IPS-18a (cell line): Measurements from ENCODE around the gene MSI1.
"Not testable (repeated sequence)": the region's sequence is repeated elsewhere in the genome, so short reads cannot be mapped to it uniquely, and the experiment has no call there.

Source experiments
- H3K27ac ChIP-seq: one replicate; pipeline ENCODE4 v1.5.1; 2013; ENCODE audit warnings: low read length
- H3K27me3 ChIP-seq: one replicate; pipeline ENCODE4 v1.6.1; 2013; ENCODE audit warnings: mild to moderate bottlenecking, low read length; ENCODE audit not compliant: control insufficient read depth, insufficient read depth
- H3K36me3 ChIP-seq: one replicate; pipeline ENCODE4 v1.6.1; 2013; ENCODE audit warnings: low read depth, low read length; ENCODE audit not compliant: control insufficient read depth
- H3K4me1 ChIP-seq: one replicate; pipeline ENCODE4 v1.6.1; 2013; ENCODE audit warnings: low read depth, low read length; ENCODE audit not compliant: control insufficient read depth
- H3K4me3 ChIP-seq: one replicate; pipeline ENCODE4 v1.5.1; 2013; ENCODE audit warnings: low read length
- H3K9ac ChIP-seq: one replicate; pipeline ENCODE4 v1.6.1; 2013; ENCODE audit warnings: mild to moderate bottlenecking, low read length, moderate library complexity
- H3K9me3 ChIP-seq: one replicate; pipeline ENCODE4 v1.6.1; 2013; ENCODE audit warnings: low read depth, low read length; ENCODE audit not compliant: control insufficient read depth

Gene MSI1

GRCh38 chr12:120350576-120351350 is 18.2 kb downstream of the MSI1 start:
- H3K36me3 ChIP-seq: peaks cover 56% of the 10 kb centered on the region
- no peaks in the 10 kb centered on the region for H3K27me3 ChIP-seq
- no peak overlapping the region for H3K27ac ChIP-seq
- H3K4me1 ChIP-seq: no peaks in the 10 kb centered on the region
- H3K9me3 ChIP-seq: no peaks in the 10 kb centered on the region
- H3K9ac ChIP-seq: no peak overlapping the region
- H3K4me3 ChIP-seq: no peak overlapping the region

GRCh38 chr12:120347766-120348165 is 21.2 kb downstream of the MSI1 start:
- H3K27me3 ChIP-seq: no peaks in the 10 kb centered on the region
- H3K4me1 ChIP-seq: no peaks in the 10 kb centered on the region
- no peak overlapping the region for H3K27ac ChIP-seq
- H3K9me3 ChIP-seq: no peaks in the 10 kb centered on the region
- H3K36me3 ChIP-seq: peaks cover 56% of the 10 kb centered on the region
- H3K4me3 ChIP-seq: no peak overlapping the region
- no peak overlapping the region for H3K9ac ChIP-seq

- Histone ChIP-seq H3K9me3 (no peaks in the 10 kb centered on the region), H3K4me1 (no peaks in the 10 kb centered on the region), H3K27me3 (no peaks in the 10 kb centered on the region), H3K9ac (no peak overlapping the region), H3K36me3 (peaks cover 48% of the 10 kb centered on the region), H3K27ac (no peak overlapping the region), H3K4me3 (no peak overlapping the region)
Measured at GRCh38 chr12:120346681-120347080, 22.3 kb downstream of the MSI1 start.

GRCh38 chr12:120346031-120346430 is 22.9 kb downstream of the MSI1 start:
- H3K4me1 ChIP-seq: no peaks in the 10 kb centered on the region

GRCh38 chr12:120343692-120344091 is 25.3 kb downstream of the MSI1 start:
- peaks cover 35% of the 10 kb centered on the region for H3K36me3 ChIP-seq
- no peak overlapping the region for H3K27ac ChIP-seq
- no peaks in the 10 kb centered on the region for H3K9me3 ChIP-seq
- H3K4me1 ChIP-seq: no peaks in the 10 kb centered on the region
- H3K9ac ChIP-seq: no peak overlapping the region
- H3K4me3 ChIP-seq: no peak overlapping the region
- H3K27me3 ChIP-seq: no peaks in the 10 kb centered on the region

More at GRCh38 chr12:120346031-120346430, 22.9 kb downstream of the MSI1 start:
- H3K9ac ChIP-seq: no peak overlapping the region
- H3K36me3 ChIP-seq: peaks cover 43% of the 10 kb centered on the region
- H3K9me3 ChIP-seq: no peaks in the 10 kb centered on the region
- H3K27ac ChIP-seq: no peak overlapping the region
- H3K27me3 ChIP-seq: no peaks in the 10 kb centered on the region
- H3K4me3 ChIP-seq: no peak overlapping the region

GRCh38 chr12:120343039-120343537 is 25.9 kb downstream of the MSI1 start:
- Histone ChIP-seq H3K27me3 (no peaks in the 10 kb centered on the region), H3K4me1 (no peaks in the 10 kb centered on the region), H3K27ac (no peak overlapping the region), H3K36me3 (peaks cover 33% of the 10 kb centered on the region), H3K9me3 (no peaks in the 10 kb centered on the region), H3K9ac (no peak overlapping the region), H3K4me3 (no peak overlapping the region)

- no peak overlapping the region for H3K27ac ChIP-seq
- H3K9ac ChIP-seq: no peak overlapping the region
- no peaks in the 10 kb centered on the region for H3K27me3 ChIP-seq
- H3K4me1 ChIP-seq: no peaks in the 10 kb centered on the region
- no peak overlapping the region for H3K4me3 ChIP-seq
- no peaks in the 10 kb centered on the region for H3K9me3 ChIP-seq
- H3K36me3 ChIP-seq: peaks cover 26% of the 10 kb centered on the region
Measured at GRCh38 chr12:120342175-120343038, 26.6 kb downstream of the MSI1 start.

- no peak overlapping the region for H3K4me3 ChIP-seq
- no peak overlapping the region for H3K27ac ChIP-seq
- peaks cover 2% of the 10 kb centered on the region for H3K9me3 ChIP-seq
- H3K4me1 ChIP-seq: no peaks in the 10 kb centered on the region
- peaks cover 10% of the 10 kb centered on the region for H3K36me3 ChIP-seq
- H3K9ac ChIP-seq: no peak overlapping the region
- H3K27me3 ChIP-seq: no peaks in the 10 kb centered on the region
Measured at GRCh38 chr12:120339256-120339655, 29.7 kb downstream of the MSI1 start.

- H3K27ac ChIP-seq: no peak overlapping the region
Measured at GRCh38 chr12:120337730-120338129, 31.2 kb downstream of the MSI1 start.

GRCh38 chr12:120336392-120336791 is 32.6 kb downstream of the MSI1 start:
- H3K4me1 ChIP-seq, H3K27me3 ChIP-seq: not testable (repeated sequence)

More at GRCh38 chr12:120337730-120338129, 31.2 kb downstream of the MSI1 start:
- Histone ChIP-seq H3K9ac (no peak overlapping the region), H3K36me3 (no peaks in the 10 kb centered on the region), H3K27me3 (no peaks in the 10 kb centered on the region), H3K9me3 (peaks cover 2% of the 10 kb centered on the region), H3K4me1 (no peaks in the 10 kb centered on the region), H3K4me3 (no peak overlapping the region)

GRCh38 chr12:120335447-120335846 is 33.5 kb downstream of the MSI1 start:
- H3K27ac ChIP-seq, H3K4me3 ChIP-seq, H3K4me1 ChIP-seq, H3K36me3 ChIP-seq, H3K27me3 ChIP-seq, H3K9ac ChIP-seq, H3K9me3 ChIP-seq: not testable (repeated sequence)

More at GRCh38 chr12:120336392-120336791, 32.6 kb downstream of the MSI1 start:
- not testable (repeated sequence) for H3K36me3 ChIP-seq, H3K9ac ChIP-seq, H3K27ac ChIP-seq, H3K9me3 ChIP-seq, H3K4me3 ChIP-seq
